Limb (tissue), 2 donors: ENCODE data around the gene SLC39A10.

Source experiments
- DNase-seq, 2 donors: peaks; one replicate each; pipeline ENCODE4 v3.0.0-alpha.2; 2016; ENCODE audit errors: extremely low spot score in 2 of 2

The SLC39A10 gene

GRCh38 chr2:195727106-195727505 is 70.1 kb downstream of the SLC39A10 start:
- DNase-seq, result no peak

- no peak for DNase-seq
These were observed 73.9 kb downstream of the SLC39A10 start for GRCh38 chr2:195730912-195731311.

- DNase-seq, result no peak
These were observed 75.5 kb downstream of the SLC39A10 start for GRCh38 chr2:195732574-195732973.

GRCh38 chr2:195733831-195734230 is 76.8 kb downstream of the SLC39A10 start:
- no peak for DNase-seq

- DNase-seq, result no peak
These were observed 77.4 kb downstream of the SLC39A10 start for GRCh38 chr2:195734395-195734794.

- DNase-seq, result no peak
These were observed 77.9 kb downstream of the SLC39A10 start for GRCh38 chr2:195734931-195735330.

- DNase-seq, result no peak
These were observed 78.3 kb downstream of the SLC39A10 start for GRCh38 chr2:195735347-195735746.

GRCh38 chr2:195737511-195738325 is 80.7 kb downstream of the SLC39A10 start:
- DNase-seq, result no peak

- DNase-seq, result no peak
These were observed 84.2 kb downstream of the SLC39A10 start for GRCh38 chr2:195741191-195741590.

GRCh38 chr2:195756218-195756942 is 99.4 kb downstream of the SLC39A10 start:
- DNase-seq, result no peak

GRCh38 chr2:195758846-195759245 is 101.8 kb downstream of the SLC39A10 start:
- DNase-seq, result no peak

GRCh38 chr2:195759877-195760276 is 102.9 kb downstream of the SLC39A10 start:
- DNase-seq, result no peak

- no peak for DNase-seq
These were observed 106.8 kb downstream of the SLC39A10 start for GRCh38 chr2:195763866-195764265.

GRCh38 chr2:195766691-195767090 is 109.7 kb downstream of the SLC39A10 start:
- DNase-seq, result no peak

- DNase-seq, result no peak
These were observed 111.4 kb downstream of the SLC39A10 start for GRCh38 chr2:195768431-195768830.

GRCh38 chr2:195769975-195770374 is 112.9 kb downstream of the SLC39A10 start:
- no peak for DNase-seq

- no peak for DNase-seq
These were observed 122.5 kb downstream of the SLC39A10 start for GRCh38 chr2:195779491-195779890.

GRCh38 chr2:195782156-195782555 is 125.1 kb downstream of the SLC39A10 start:
- DNase-seq, result no peak
